ENCODE measurements around the gene MYOM1.

- TF ChIP-seq, protein P1, sequence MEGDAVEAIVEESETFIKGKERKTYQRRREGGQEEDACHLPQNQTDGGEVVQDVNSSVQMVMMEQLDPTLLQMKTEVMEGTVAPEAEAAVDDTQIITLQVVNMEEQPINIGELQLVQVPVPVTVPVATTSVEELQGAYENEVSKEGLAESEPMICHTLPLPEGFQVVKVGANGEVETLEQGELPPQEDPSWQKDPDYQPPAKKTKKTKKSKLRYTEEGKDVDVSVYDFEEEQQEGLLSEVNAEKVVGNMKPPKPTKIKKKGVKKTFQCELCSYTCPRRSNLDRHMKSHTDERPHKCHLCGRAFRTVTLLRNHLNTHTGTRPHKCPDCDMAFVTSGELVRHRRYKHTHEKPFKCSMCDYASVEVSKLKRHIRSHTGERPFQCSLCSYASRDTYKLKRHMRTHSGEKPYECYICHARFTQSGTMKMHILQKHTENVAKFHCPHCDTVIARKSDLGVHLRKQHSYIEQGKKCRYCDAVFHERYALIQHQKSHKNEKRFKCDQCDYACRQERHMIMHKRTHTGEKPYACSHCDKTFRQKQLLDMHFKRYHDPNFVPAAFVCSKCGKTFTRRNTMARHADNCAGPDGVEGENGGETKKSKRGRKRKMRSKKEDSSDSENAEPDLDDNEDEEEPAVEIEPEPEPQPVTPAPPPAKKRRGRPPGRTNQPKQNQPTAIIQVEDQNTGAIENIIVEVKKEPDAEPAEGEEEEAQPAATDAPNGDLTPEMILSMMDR (IDR thresholded peaks at IDR 0.05), result no peak
- TF ChIP-seq POLR2A (IDR thresholded peaks at IDR 0.05), result no peak
Observed at GRCh38 chr18:3046216-3046808, 173.5 kb downstream of the MYOM1 start.

All from uterus (tissue), 2 donors.